Ovary (tissue), 9 donors: ENCODE results near the gene PELI3. TPM values are rescaled to one million over a fixed set of nuclear protein-coding genes. Genes with fewer than 3 reads are reported as not detected.
"Not testable (repeated sequence)": the region's sequence is repeated elsewhere in the genome, so short reads cannot be mapped to it uniquely, and the experiment has no call there.

Experiments used
- DNase-seq, 5 donors: peaks; one replicate each; pipeline ENCODE4 v3.0.0-alpha.2; 2019 to 2020
- H3K27ac ChIP-seq, 2 donors: fragments of 200-600 bp; one replicate each; pipeline versions ENCODE4 v1.5.1 to v1.8.0; 2019 to 2022
- H3K27me3 ChIP-seq: fragments of 200-600 bp; one replicate; pipeline ENCODE4 v1.8.0; 2022
- H3K36me3 ChIP-seq: fragments of 200-600 bp; sonication (generic); one replicate; pipeline ENCODE4 v1.5.1; 2019
- H3K4me1 ChIP-seq: one replicate; pipeline ENCODE4 v1.8.1; 2013; ENCODE audit warnings: mild to moderate bottlenecking, moderate library complexity; ENCODE audit not compliant: insufficient read depth
- H3K4me3 ChIP-seq: fragments of 200-600 bp; sonication (generic); one replicate; pipeline ENCODE4 v1.5.1; 2017
- H3K9me3 ChIP-seq, 2 donors: fragments of 200-600 bp in 1 of 2; sonication (generic) in 1 of 2; one replicate each; pipeline versions ENCODE4 v1.5.1 to v1.8.1; 2013 to 2019; ENCODE audit warnings: mild to moderate bottlenecking in 1 of 2, moderate library complexity in 1 of 2
- CTCF ChIP-seq, 3 donors: fragments of 450-650 bp in 2 of 3; fragments of 200-600 bp in 1 of 3; IDR thresholded peaks; one replicate each; pipeline versions ENCODE4 v1.5.1 to v1.8.0; 2016 to 2022; ENCODE audit warnings: antibody characterized with exemption in 3 of 3, mild to moderate bottlenecking in 1 of 3
- EP300 ChIP-seq: sonication (generic); formaldehyde crosslinking; IDR thresholded peaks from one replicate; pipeline ENCODE4 v1.6.1; 2017; ENCODE audit warnings: antibody characterized with exemption
- POLR2A ChIP-seq: fragments of 450-650 bp; IDR thresholded peaks from one replicate; pipeline ENCODE4 v1.6.1; 2017; ENCODE audit warnings: antibody characterized with exemption, mild to moderate bottlenecking, moderate library complexity
- WGBS, 3 donors: extraction: QIAGEN DNeasy Blood & Tissue Kit in 1 of 3; methylation state at CpG; one replicate each; pipeline versions ENCODE4 v1.1.5 to v1.1.7; 2013 to 2017; 5-methylcytosine and 5-hydroxymethylcytosine counted together
- intact Hi-C, 4 donors: fragments of 100-400 bp; cut with DNase I; formaldehyde crosslinking; loops; one replicate each; pipeline versions ENCODE4 v1.11.0 to v1.15.1; 2022 to 2023
- polyA plus RNA-seq, 2 donors: library from polyadenylated mRNA; stranded (reverse); fragments of 200-250 nt in 1 of 2; fragments of 350-450 nt in 1 of 2; fragmentation: Illumina TruSeq in 1 of 2; extraction: RNeasy Lipid Tissue Mini Kit (QIAGEN cat#74804) in 1 of 2; gene quantifications; one replicate each; pipeline ENCODE4 v1.2.3, GENCODE V29; 2013 to 2014
- total RNA-seq, 7 donors: library from RNA; depleted of rRNA in 2 of 7; stranded (reverse); fragments of >200 nt in 2 of 7; fragmentation: NEBNext Ultra II Directional in 3 of 7; extraction: Animal tissue kit (Norgen Biotek cat#: 25700) in 3 of 7; gene quantifications; one replicate each; pipeline versions ENCODE4 v1.1.0 to v1.2.4, GENCODE V29; 2016 to 2023
- donor health status: DM: no; HTN: no; CAD: no; lungs with moderate emphysema.
- donor health status: DM: no; HTN: no; CAD: no.
- donor health status: Bipolar disorder and iron deficiency.
- donor health status: DM: yes; HTN: yes; CAD: no.
- donor health status: DM: no; HTN: no; CAD: no.
- donor health status: DM: yes; HTN: yes; CAD: no.

Gene PELI3
- total and polyA plus RNA-seq, 9 donors: 7.6 to 29.6 (median 20.5) TPM

GRCh38 chr11:66437979-66438503, 28.7 kb upstream of the PELI3 start:
- TF ChIP-seq POLR2A (no peak), EP300 (no peak), CTCF (IDR thresholded peaks at IDR 0.05) (no peak)
- Histone ChIP-seq H3K4me1 (peaks cover 5% of the 10 kb centered on the region), H3K36me3 (no peaks in the 10 kb centered on the region), H3K4me3 (peak overlapping the region; percentile 58), H3K27ac (peak overlapping the region; percentile 86 to 90), H3K27me3 (no peaks in the 10 kb centered on the region), H3K9me3 (no peaks in the 10 kb centered on the region)
- WGBS, 3 donors: 3 to 6% (median 6%) methylated on average over 12 of the region's 12 CpGs
- intact Hi-C loops: loop anchor here in 1 of 4 donors (2.0 kb wide), 1 partner anchor 29 kb away; no protein-coding TSS in a partner anchor
- no peak for DNase-seq

GRCh38 chr11:66438504-66439466, 27.9 kb upstream of the PELI3 start, which contains the start of gene MRPL11:
Gene MRPL11, minus strand, starts transcription at chr11:66438848. Its CDS starts 94 bp downstream, at chr11:66438754.
- 7 to 8% (median 8%) methylated on average over 43 to 45 of the region's 45 CpGs for WGBS, 3 donors
- H3K4me3 ChIP-seq: peak within 1 kb of the TSS; percentile 58
- H3K9me3 ChIP-seq: no peaks in the 10 kb centered on the region
- peak; percentile 85 to 91 (median 88) for DNase-seq
- H3K27me3 ChIP-seq: no peaks in the 10 kb centered on the region
- peaks cover 5% of the 10 kb centered on the region for H3K4me1 ChIP-seq
- H3K27ac ChIP-seq: peak within 1 kb of the TSS; percentile 86 to 90
- intact Hi-C loops: loop anchor here in 1 of 4 donors (2.0 kb wide), 1 partner anchor 30 kb away; no protein-coding TSS in a partner anchor
- no peaks in the 10 kb centered on the region for H3K36me3 ChIP-seq
- TF ChIP-seq CTCF (IDR thresholded peaks at IDR 0.05): peak; percentile 51 to 73 (median 64)
- no peak for TF ChIP-seq POLR2A
- no peak for TF ChIP-seq EP300

- H3K36me3 ChIP-seq, H3K27ac ChIP-seq, H3K4me3 ChIP-seq, H3K27me3 ChIP-seq, H3K4me1 ChIP-seq, H3K9me3 ChIP-seq, intact Hi-C loops, DNase-seq: not testable (repeated sequence)
- 84 to 89% (median 87%) methylated on average over 29 of the region's 29 CpGs for WGBS, 3 donors
Observed at GRCh38 chr11:66440101-66440939, 26.4 kb upstream of the PELI3 start.

GRCh38 chr11:66440940-66441282, 25.8 kb upstream of the PELI3 start:
- H3K27me3 ChIP-seq, H3K4me3 ChIP-seq, DNase-seq, H3K36me3 ChIP-seq, H3K4me1 ChIP-seq, H3K9me3 ChIP-seq, H3K27ac ChIP-seq, intact Hi-C loops: not testable (repeated sequence)
- 85 to 89% (median 88%) methylated on average over 25 to 26 of the region's 27 CpGs for WGBS, 3 donors

GRCh38 chr11:66443602-66444001, 23.1 kb upstream of the PELI3 start:
- intact Hi-C loops: no loop called here
- TF ChIP-seq EP300 (no peak), POLR2A (no peak), CTCF (IDR thresholded peaks at IDR 0.05) (no peak)
- Histone ChIP-seq H3K27me3 (no peaks in the 10 kb centered on the region), H3K9me3 (no peaks in the 10 kb centered on the region), H3K27ac (no peak overlapping the region), H3K4me3 (no peak overlapping the region), H3K4me1 (no peaks in the 10 kb centered on the region), H3K36me3 (no peaks in the 10 kb centered on the region)
- WGBS, 3 donors: 80 to 90% (median 84%) methylated on average over 4 of the region's 4 CpGs
- no peak for DNase-seq
